GM21515 (cell line): ENCODE data around the gene MACF1.
"Not testable (repeated sequence)": the region's sequence is repeated elsewhere in the genome, so short reads cannot be mapped to it uniquely, and the experiment has no call there.

Experiments used
- ATAC-seq: cut with Tn5 transposase; IDR thresholded peaks from one replicate; pipeline ENCODE4 v1.9.1; 2021; ENCODE audit not compliant: unreplicated experiment

Gene MACF1

GRCh38 chr1:39526466-39527189 lies 322.1 kb downstream of the MACF1 start:
- no peak for ATAC-seq

GRCh38 chr1:39527190-39527579 lies 322.7 kb downstream of the MACF1 start:
- not testable (repeated sequence) for ATAC-seq

- ATAC-seq: no peak
Observed at GRCh38 chr1:39528082-39528481, 323.6 kb downstream of the MACF1 start.

GRCh38 chr1:39529901-39530535 lies 325.5 kb downstream of the MACF1 start:
- no peak for ATAC-seq

- ATAC-seq: no peak
Observed at GRCh38 chr1:39531526-39531925, 327.0 kb downstream of the MACF1 start.

- no peak for ATAC-seq
Observed at GRCh38 chr1:39533442-39533841, 328.9 kb downstream of the MACF1 start.
